ENCODE data around the gene LRRC2. TPM values are rescaled to one million over a fixed set of nuclear protein-coding genes. Genes with fewer than 3 reads are reported as not detected.

LRRC2 gene
- total and polyA plus RNA-seq, 10 donors: 0.59 to 10.9 (median 5.0) TPM

GRCh38 chr3:46559091-46559704, 6.9 kb downstream of the LRRC2 start:
- H3K4me3 ChIP-seq: peak overlapping the region in 4 of 8 donors; percentile 1 to 59 (median 38)
- DNase-seq: no peak
- intact Hi-C loops (cut with DNase I; ENCODE audit: low total_unique reads): loop anchor here (2.0 kb wide), 1 partner anchor 62 kb away; the partner anchor contains the start of gene RTP3

DNA sequence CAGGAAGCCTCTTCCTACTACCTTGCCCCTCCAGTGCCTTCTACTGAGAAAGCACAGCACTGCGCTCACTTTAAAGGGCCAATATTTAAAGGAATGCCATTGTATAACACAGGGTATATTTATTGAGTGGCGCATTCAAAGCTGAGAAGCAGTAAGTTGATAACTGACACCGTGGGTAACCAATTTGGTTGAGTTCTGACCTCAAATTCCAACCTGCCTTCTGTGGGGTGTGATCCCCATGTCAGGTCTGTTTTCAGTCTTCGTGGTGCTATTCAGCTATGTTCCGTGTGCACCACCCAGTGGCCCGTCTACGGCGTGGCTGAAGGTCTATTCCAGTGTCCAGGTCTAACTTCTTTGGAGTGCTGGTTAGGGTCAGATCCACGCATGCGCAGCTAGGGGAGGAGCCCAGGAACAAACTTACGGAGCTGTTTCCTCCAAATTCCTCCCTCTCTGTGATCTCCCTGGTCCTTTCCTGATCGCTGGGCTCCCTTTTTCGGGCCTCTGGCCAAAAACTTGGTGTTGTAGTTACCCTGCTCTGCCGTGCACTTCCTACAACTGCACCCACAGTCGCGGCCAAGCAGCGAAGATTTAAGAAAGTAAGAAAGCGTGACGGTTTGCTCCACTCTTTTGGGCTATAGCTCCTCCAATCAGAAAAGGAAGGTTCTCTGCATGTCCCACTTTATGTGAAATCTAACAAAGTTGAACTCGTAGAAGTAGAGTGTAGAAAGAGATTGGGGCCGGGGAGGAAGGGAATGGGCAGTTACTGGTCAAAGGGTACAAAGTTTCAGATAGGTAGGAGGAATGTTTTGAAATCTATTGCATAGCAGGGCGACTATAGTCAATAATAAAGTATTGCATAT, 7.7 kb downstream of the LRRC2 start:
- Histone ChIP-seq H3K9me3 (peaks cover 0 to 9% (median 3%) of the 10 kb centered on the region in 8 donors), H3K4me3 (peak overlapping the region in 6 of 8 donors; percentile 1 to 59 (median 31))

More at GRCh38 chr3:46559091-46559704, 6.9 kb downstream of the LRRC2 start:
- H3K27me3 ChIP-seq (replicated peaks in 1 of 7): peaks cover 0 to 10% (median 0%) of the 10 kb centered on the region in 7 donors
- TF ChIP-seq CTCF (IDR thresholded peaks at IDR 0.05 in 8 of 11, conservative IDR thresholded peaks at IDR 0.05 in 3 of 11): no peak
- TF ChIP-seq POLR2A (IDR thresholded peaks at IDR 0.05): no peak
- no peak for TF ChIP-seq POLR2AphosphoS5 (IDR thresholded peaks at IDR 0.05)
- no peaks in the 10 kb centered on the region for H3K36me3 ChIP-seq
- peak overlapping the region in 1 of 8 donors; percentile 65 for H3K27ac ChIP-seq
- H3K4me1 ChIP-seq: peaks cover 8 to 18% (median 13%) of the 10 kb centered on the region in 6 donors
- WGBS, 5 donors: 77 to 88% (median 83%) methylated on average over 4 of the region's 4 CpGs
- H3K9me3 ChIP-seq: peaks cover 0 to 9% (median 3%) of the 10 kb centered on the region in 8 donors

DNA sequence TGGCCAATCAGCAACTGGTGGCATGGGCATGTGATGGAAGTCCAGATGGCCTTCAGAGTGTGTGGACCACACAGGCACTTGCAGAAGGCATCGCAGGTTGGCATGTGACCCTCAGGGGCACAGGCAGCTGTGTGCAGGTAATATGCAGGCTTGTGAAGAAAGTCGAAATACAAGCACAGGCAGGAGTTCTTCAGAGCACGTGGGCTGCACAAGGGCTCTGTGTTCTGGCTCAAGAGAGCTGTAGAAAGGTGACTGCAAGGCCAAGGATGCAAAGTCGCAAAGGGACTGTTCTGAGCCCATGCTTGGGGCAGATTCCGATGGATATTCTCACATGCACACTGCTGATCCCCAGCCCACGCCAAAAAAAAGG, 8.3 kb downstream of the LRRC2 start:
- intact Hi-C loops (cut with DNase I; ENCODE audit: low total_unique reads): loop anchor here (2.0 kb wide), 1 partner anchor 61 kb away; the partner anchor contains the start of gene RTP3
- no peak overlapping the region for H3K4me3 ChIP-seq
- H3K4me1 ChIP-seq: peaks cover 8 to 26% (median 13%) of the 10 kb centered on the region in 6 donors
- peaks cover 0 to 10% (median 0%) of the 10 kb centered on the region in 7 donors for H3K27me3 ChIP-seq (replicated peaks in 1 of 7)
- H3K27ac ChIP-seq: peak overlapping the region in 2 of 8 donors; percentile 31 to 66
- no peak for DNase-seq
- H3K9me3 ChIP-seq: peaks cover 0 to 9% (median 3%) of the 10 kb centered on the region in 8 donors
- WGBS, 5 donors: 67 to 85% (median 75%) methylated on average over 6 of the region's 6 CpGs
- TF ChIP-seq CTCF (IDR thresholded peaks at IDR 0.05 in 8 of 11, conservative IDR thresholded peaks at IDR 0.05 in 3 of 11) (no peak), POLR2A (IDR thresholded peaks at IDR 0.05) (no peak), POLR2AphosphoS5 (IDR thresholded peaks at IDR 0.05) (no peak)
- H3K36me3 ChIP-seq: no peaks in the 10 kb centered on the region

More for the DNA sequence above, 7.7 kb downstream of the LRRC2 start:
- DNase-seq: peak; percentile 89
- WGBS, 5 donors: 12 to 28% (median 13%) methylated on average over 22 of the region's 22 CpGs
- H3K27ac ChIP-seq: peak overlapping the region in 6 of 8 donors; percentile 31 to 66 (median 51)
- TF ChIP-seq CTCF (IDR thresholded peaks at IDR 0.05 in 8 of 11, conservative IDR thresholded peaks at IDR 0.05 in 3 of 11) (peak; percentile 62 to 88 (median 73)), POLR2AphosphoS5 (IDR thresholded peaks at IDR 0.05) (peak in 1 of 3 donors; percentile 61), POLR2A (IDR thresholded peaks at IDR 0.05) (no peak)
- intact Hi-C loops (cut with DNase I; ENCODE audit: low total_unique reads): loop anchor here (2.0 kb wide), 1 partner anchor 62 kb away; the partner anchor contains the start of gene RTP3
- H3K36me3 ChIP-seq: no peaks in the 10 kb centered on the region
- H3K4me1 ChIP-seq: peaks cover 8 to 20% (median 13%) of the 10 kb centered on the region in 6 donors
- H3K27me3 ChIP-seq (replicated peaks in 1 of 7): peaks cover 0 to 10% (median 0%) of the 10 kb centered on the region in 7 donors
